ENCODE results near the gene BORCS6. TPM values are rescaled to one million over a fixed set of nuclear protein-coding genes. Genes with fewer than 3 reads are reported as not detected.

The BORCS6 gene
- total and polyA plus RNA-seq, 2 of the 13 experiments (the other 11 are each of a cell fraction or from before 2014, with no cell fraction given): 2.0 to 5.1 TPM

GRCh38 chr17:8210761-8211458 lies 20.9 kb upstream of the BORCS6 start (continued):
- peak; percentile 69 for TF ChIP-seq ARID5B (CRISPR knock-in tag; IDR thresholded peaks at IDR 0.05)
- no peak; the same call in 1 of the 2 replicates for TF ChIP-seq HOXA9 (CRISPR knock-in tag; IDR thresholded peaks at IDR 0.05; ENCODE audit: borderline replicate concordance)
- no peak for TF ChIP-seq TFDP2 (CRISPR knock-in tag; IDR thresholded peaks at IDR 0.05)
- no peak for TF ChIP-seq ZNF333 (CRISPR knock-in tag; IDR thresholded peaks at IDR 0.05; ENCODE audit: borderline replicate concordance)
- no peak for TF ChIP-seq AKAP8 (CRISPR knock-in tag; IDR thresholded peaks at IDR 0.05)
- TF ChIP-seq ZNF354B (CRISPR knock-in tag; IDR thresholded peaks at IDR 0.05): no peak
- TF ChIP-seq KMT2A (CRISPR knock-in tag; IDR thresholded peaks at IDR 0.05): no peak
- TF ChIP-seq ESRRA (CRISPR knock-in tag; IDR thresholded peaks at IDR 0.05; ENCODE audit: low read depth): no peak
- TF ChIP-seq ZBTB33 (CRISPR knock-in tag; IDR thresholded peaks at IDR 0.05): no peak
- no peak for TF ChIP-seq ZNF550 (CRISPR knock-in tag; IDR thresholded peaks at IDR 0.05; ENCODE audit: borderline replicate concordance)
- no peak for TF ChIP-seq ZSCAN31 (CRISPR knock-in tag; IDR thresholded peaks at IDR 0.05; ENCODE audit: low read depth)
- TF ChIP-seq ZBTB3 (CRISPR knock-in tag; IDR thresholded peaks at IDR 0.05; ENCODE audit: borderline replicate concordance, low read depth): no peak
- TF ChIP-seq ZBTB8A (CRISPR knock-in tag; IDR thresholded peaks at IDR 0.05; ENCODE audit: borderline replicate concordance, low read depth): no peak
- no peak for TF ChIP-seq SRSF4 (IDR thresholded peaks at IDR 0.05; ENCODE audit: low read depth, low read length, poor library complexity, severe bottlenecking)
- TF ChIP-seq ZNF777 (CRISPR knock-in tag; IDR thresholded peaks at IDR 0.05): no peak
- no peak for TF ChIP-seq ZNF567 (CRISPR knock-in tag; IDR thresholded peaks at IDR 0.05; ENCODE audit: borderline replicate concordance)
- peak; percentile 7; the same call in 1 of the 2 replicates for TF ChIP-seq ZNF556 (CRISPR knock-in tag; IDR thresholded peaks at IDR 0.05; ENCODE audit: borderline replicate concordance)
- TF ChIP-seq FLYWCH1 (CRISPR knock-in tag; IDR thresholded peaks at IDR 0.05): 0 out of 2 replicates have a peak, but pooled peaks have one; percentile 1
- no peak for TF ChIP-seq ZNF253 (CRISPR knock-in tag; IDR thresholded peaks at IDR 0.05; ENCODE audit: borderline replicate concordance)
- TF ChIP-seq PATZ1 (CRISPR knock-in tag; IDR thresholded peaks at IDR 0.05): no peak; the same call in 1 of the 2 replicates

Data from HepG2 (cell line).